Central memory CD4-positive, alpha-beta T cell (primary cell): ENCODE data around the gene EIF5A2.
"Not testable (repeated sequence)": the region's sequence is repeated elsewhere in the genome, so short reads cannot be mapped to it uniquely, and the experiment has no call there.

Source experiments
- DNase-seq: peaks from one replicate; pipeline ENCODE4 v3.0.0; 2022
- total RNA-seq, 3 experiments: gene quantifications; one replicate each; lab custom pipeline; 2026; lab: John Stamatoyannopoulos, UW

The EIF5A2 gene
- 9.8 to 27.9 (median 20.4) reads per million in 3 experiments for total RNA-seq

- DNase-seq = peak; percentile 94
These were observed at the start of gene EIF5A2 for GRCh38 chr3:170908235-170909116. Gene EIF5A2 (minus strand): TSS chr3:170908637. CDS start chr3:170907806, 831 bp downstream.

DNA sequence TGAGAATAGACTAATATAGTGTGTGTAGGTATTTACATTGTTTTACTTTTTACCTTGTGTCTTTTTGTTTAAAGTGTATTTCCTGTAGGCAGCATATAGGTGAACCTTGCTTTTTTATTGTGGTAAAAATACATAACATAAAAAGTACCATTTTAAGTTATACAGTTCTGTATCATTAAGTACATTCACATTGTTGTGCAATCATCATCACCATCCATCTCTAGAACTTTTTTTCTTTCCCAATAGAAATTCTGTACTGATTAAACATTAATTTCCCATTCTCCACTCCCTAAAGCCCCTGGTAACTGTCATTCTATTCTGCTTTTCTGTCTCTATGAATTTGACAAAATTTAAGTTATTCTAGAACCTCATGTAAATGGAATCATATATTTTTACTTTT, 48.2 kb upstream of the EIF5A2 start:
- no peak for DNase-seq

GRCh38 chr3:170953736-170954135, 45.3 kb upstream of the EIF5A2 start:
- DNase-seq = no peak

- DNase-seq = no peak
These were observed 44.8 kb upstream of the EIF5A2 start for GRCh38 chr3:170953229-170953628.

DNA sequence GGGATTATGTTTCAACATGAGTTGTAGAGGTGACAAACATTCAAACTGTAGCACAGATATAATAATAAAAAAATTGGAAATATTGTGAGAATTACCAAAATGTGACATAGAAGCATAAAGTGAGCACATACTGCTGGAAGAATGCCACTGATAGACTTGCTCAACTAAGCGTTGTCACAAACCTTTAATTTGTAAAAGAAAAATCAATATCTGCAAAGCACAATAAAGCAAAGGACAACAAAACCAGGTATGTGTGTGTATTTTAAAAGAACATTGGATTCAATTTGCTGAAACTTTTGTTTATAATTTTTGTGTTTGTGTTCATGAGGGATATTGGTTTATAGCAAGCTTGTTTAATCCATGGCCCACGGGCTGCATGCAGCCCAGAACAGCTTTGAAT, 40.8 kb upstream of the EIF5A2 start:
- no peak for DNase-seq

- no peak for DNase-seq
These were observed 38.8 kb upstream of the EIF5A2 start for GRCh38 chr3:170947018-170947769.

DNA sequence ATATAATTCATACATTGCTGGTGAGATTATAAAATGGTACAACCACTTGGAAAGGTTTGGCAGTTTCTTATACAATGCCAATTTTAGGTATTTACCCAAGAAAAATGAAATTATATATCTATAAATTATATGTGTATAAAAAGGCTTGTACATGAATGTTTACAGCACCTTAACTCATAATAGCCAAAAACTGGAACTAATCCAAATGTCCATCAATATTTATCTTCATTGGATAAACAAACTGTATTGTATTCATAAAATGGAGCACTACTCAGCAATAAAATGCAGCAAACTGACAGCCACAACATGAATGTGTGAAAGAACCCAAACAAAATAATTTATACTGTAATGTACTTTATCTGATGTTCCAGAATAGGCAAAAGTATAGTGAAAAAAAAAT, 33.6 kb upstream of the EIF5A2 start:
- no peak for DNase-seq

- no peak for DNase-seq
These were observed 33.1 kb upstream of the EIF5A2 start for GRCh38 chr3:170941551-170941950.

DNA sequence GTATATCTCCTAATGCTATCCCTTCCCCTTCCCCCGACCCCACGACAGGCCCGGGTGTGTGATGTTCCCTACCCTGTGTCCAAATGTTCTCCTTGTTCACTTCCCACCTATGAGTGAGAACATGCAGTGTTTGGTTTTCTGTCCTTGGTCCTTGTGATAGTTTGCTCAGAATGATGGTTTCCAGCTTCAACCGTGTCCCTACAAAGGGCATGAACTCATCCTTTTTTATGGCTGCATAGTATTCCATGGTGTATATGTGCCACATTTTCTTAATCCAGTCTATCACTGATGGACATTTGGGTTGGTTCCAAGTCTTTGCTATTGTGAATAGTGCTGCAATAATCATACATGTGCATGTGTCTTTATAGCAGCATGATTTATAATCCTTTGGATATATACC, 24.6 kb upstream of the EIF5A2 start:
- DNase-seq = not testable (repeated sequence)

- DNase-seq = not testable (repeated sequence)
These were observed 15.1 kb upstream of the EIF5A2 start for GRCh38 chr3:170923553-170923952.

DNA sequence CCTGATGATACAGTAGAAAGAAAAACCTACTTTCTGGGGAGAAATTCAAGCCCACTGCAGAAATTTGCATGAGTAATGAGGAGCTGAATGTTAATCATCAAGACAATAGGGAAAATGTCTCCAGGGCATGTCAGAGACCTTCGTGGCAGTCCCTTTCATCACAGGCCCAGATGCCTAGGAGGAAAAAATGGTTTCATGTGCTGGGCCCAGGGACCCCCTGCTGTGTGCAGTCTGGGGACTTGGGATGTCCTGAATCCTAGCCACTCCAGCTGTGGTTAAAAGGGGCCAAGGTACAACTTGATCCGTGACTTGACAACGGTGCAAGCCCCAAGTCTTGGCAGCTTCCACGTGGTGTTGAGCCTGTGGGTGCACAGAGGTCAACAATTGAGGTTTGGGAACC, 10.3 kb upstream of the EIF5A2 start:
- DNase-seq = no peak

- no peak for DNase-seq
These were observed 6.3 kb upstream of the EIF5A2 start for GRCh38 chr3:170914690-170915089.

- DNase-seq = no peak
These were observed 5.8 kb upstream of the EIF5A2 start for GRCh38 chr3:170914212-170914611.

DNA sequence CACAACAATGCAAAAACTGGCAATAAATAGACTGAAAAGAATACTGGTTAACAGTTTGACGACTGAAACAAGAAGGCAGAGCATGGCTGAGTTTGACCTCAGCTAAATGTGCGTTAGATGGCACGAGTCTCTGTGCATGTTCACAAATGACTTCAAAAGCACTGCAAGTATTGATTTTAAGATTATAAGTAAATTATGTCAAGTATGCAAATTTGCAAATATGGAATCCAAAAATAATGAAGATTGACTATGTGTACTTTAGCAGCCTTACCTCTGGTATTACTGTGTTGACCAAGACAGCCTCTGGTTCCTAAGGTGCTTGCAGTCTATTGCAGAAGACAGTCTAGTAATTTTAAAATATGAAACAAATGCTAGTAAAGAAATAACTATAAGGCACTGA, 2.6 kb upstream of the EIF5A2 start:
- no peak for DNase-seq

- DNase-seq = no peak
These were observed 2.1 kb upstream of the EIF5A2 start for GRCh38 chr3:170910542-170910941.

DNA sequence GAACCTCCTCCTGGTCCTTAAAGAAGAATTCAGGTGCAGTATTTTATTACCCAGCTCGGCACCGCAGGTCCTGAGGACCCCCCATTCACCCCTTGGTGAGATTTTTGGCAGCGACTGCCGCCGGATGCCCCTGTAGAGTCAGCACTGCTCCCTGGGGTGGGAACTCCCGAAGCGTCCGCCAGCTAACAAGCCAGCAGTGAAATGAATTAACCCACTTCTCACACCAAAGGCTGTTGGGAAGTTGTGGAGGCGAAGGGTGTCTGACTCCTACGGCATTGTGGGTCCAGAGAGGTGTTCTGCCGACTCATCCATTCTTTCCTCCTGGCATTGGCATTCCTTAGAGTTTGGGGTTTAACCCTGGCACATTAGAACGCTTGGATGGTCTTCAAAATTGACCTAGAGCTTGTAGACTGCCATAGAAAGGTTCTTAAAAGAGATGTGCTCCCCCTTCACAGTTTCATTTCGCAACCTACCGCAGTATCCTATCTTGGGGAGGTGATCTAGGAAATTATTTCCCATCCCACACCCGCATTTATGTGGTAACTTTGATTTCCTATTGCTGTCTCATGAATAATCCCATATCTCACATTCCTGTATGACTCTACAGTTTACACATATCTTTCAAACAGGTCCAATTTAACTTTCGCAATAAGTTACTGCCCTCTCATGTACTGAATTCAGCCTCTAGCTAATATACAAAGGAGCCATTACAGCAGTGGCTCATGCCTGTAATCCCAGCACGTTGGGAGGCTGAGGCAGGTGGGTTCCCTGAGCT, 879 bp upstream of the EIF5A2 start:
- DNase-seq = no peak

GRCh38 chr3:170907637-170908234, 701 bp downstream of the EIF5A2 start:
- DNase-seq = peak; percentile 8

GRCh38 chr3:170905862-170906261, 2.6 kb downstream of the EIF5A2 start:
- no peak for DNase-seq

GRCh38 chr3:170903123-170903522, 5.3 kb downstream of the EIF5A2 start:
- no peak for DNase-seq

- DNase-seq = no peak
These were observed 9.0 kb downstream of the EIF5A2 start for GRCh38 chr3:170899455-170899854.

- no peak for DNase-seq
These were observed 10.5 kb downstream of the EIF5A2 start for GRCh38 chr3:170897978-170898377.

DNA sequence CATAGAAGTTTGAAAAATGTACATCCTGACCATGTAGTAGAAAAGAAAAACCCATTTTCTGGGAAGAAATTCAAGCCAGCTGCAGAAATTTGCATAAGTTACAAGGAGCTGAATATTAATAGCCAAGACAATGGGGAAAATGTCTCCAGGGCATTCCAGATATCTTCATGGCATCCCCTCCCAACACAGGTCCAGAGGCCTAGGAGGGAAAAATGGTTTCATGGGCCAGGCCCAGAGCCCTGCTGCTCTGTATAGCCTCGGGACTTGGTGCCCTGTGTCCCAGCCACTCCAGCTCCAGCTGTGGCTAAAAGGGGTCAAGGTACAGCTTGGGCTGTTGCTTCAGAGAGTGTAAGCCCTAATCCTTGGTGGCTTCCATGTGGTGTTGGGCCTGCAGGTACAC, 11.2 kb downstream of the EIF5A2 start:
- DNase-seq = not testable (repeated sequence)

DNA sequence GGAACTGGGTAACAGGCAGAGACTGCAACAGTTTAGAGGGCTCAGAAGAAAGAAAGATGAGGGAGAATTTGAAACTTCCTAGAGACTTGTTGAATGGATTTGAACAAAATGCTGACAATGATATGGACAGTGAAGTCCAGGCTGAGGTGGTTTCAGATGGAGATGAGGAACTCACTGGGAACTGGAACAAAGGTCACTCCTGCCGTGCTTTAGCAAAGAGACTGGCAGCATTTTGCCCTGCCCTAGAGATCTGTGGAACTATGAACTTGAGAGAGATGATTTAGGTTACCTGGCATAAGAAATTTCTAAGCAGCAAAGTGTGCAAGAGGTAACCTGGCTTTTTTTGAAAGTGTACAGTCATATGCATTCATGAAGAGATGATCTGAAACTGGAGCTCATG, 11.7 kb downstream of the EIF5A2 start:
- DNase-seq = no peak
